Body of pancreas (tissue), 4 donors: ENCODE data around the gene TTC28.

ENCODE experiments used
- POLR2A ChIP-seq, 3 donors: fragments of 450-650 bp; IDR thresholded peaks; one replicate each; pipeline ENCODE4 v1.6.1; 2016; ENCODE audit warnings: antibody characterized with exemption in 3 of 3, mild to moderate bottlenecking in 2 of 3
- TF ChIP-seq, protein P1 (sequence below), 7 experiments: fragments of 450-650 bp in 4 of 7; fragments of 200-600 bp in 3 of 7; sonication (generic) in 3 of 7; IDR thresholded peaks; one replicate each; pipeline ENCODE4 v1.5.1; 2016 to 2019; ENCODE audit warnings: antibody characterized with exemption in 7 of 7

DNA sequence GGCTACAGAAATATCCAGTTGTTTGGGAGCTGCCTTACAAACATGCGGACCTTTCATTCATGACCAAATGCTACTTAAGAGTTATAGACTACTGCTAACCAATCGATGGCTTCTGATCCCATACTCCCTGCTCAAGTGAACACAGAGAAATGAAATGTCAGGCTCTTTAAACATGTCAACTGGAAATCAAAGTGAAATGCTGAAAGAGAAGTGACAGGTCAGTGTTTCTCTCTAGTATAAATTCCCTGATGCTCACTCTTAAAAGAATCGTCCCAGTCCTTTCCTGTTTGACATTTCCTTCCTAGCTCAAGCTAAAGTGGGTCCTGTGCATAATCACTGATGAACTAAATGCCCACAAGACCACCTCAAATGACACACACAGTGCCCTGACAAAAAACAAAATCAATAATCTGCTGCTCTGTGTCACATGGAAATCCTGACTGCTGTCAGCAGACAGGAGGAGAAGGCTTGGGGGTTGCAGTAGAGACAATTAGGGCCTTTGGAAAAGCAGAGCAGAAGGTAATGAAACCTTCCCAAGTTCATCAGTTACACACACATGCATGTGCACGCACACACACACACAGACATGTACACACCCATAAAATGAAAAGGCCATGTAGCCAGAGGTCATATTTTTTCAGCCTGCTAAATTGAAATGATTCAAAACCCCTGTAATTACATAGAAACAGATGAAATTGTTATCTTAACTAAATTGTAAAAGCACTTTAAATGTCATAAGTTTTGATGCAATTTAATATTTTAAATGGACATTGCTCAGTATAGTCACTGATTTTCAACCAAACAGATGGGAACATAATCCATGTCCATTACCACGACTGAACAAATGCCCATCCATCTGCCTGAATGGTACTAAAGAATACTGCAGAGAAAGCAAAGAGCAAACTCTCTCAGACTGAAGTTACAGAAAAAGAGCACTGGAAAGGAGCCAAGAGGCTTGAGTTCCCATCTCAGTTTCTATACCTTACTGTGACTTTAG lies 330.7 kb downstream of the TTC28 start:
- TF ChIP-seq, protein P1, sequence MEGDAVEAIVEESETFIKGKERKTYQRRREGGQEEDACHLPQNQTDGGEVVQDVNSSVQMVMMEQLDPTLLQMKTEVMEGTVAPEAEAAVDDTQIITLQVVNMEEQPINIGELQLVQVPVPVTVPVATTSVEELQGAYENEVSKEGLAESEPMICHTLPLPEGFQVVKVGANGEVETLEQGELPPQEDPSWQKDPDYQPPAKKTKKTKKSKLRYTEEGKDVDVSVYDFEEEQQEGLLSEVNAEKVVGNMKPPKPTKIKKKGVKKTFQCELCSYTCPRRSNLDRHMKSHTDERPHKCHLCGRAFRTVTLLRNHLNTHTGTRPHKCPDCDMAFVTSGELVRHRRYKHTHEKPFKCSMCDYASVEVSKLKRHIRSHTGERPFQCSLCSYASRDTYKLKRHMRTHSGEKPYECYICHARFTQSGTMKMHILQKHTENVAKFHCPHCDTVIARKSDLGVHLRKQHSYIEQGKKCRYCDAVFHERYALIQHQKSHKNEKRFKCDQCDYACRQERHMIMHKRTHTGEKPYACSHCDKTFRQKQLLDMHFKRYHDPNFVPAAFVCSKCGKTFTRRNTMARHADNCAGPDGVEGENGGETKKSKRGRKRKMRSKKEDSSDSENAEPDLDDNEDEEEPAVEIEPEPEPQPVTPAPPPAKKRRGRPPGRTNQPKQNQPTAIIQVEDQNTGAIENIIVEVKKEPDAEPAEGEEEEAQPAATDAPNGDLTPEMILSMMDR (IDR thresholded peaks at IDR 0.05), result no peak
- no peak for TF ChIP-seq POLR2A (IDR thresholded peaks at IDR 0.05)
